Stimulated activated CD4-positive, alpha-beta T cell treated with anti-CD3 and anti-CD28 coated beads, Interleukin-2, amount 100 ng/mL, for 48 hours (primary cell): Measurements from ENCODE around the gene MASP1.
"Not testable (repeated sequence)": the region's sequence is repeated elsewhere in the genome, so short reads cannot be mapped to it uniquely, and the experiment has no call there.

Source experiments
- DNase-seq, 2 donors: peaks; one replicate each; pipeline ENCODE4 v3.0.0-alpha.2; 2020

Gene MASP1

GRCh38 chr3:187212705-187213104, 78.8 kb downstream of the MASP1 start:
- DNase-seq, result no peak

- DNase-seq, result no peak
Measured at GRCh38 chr3:187212196-187212545, 79.4 kb downstream of the MASP1 start.

DNA sequence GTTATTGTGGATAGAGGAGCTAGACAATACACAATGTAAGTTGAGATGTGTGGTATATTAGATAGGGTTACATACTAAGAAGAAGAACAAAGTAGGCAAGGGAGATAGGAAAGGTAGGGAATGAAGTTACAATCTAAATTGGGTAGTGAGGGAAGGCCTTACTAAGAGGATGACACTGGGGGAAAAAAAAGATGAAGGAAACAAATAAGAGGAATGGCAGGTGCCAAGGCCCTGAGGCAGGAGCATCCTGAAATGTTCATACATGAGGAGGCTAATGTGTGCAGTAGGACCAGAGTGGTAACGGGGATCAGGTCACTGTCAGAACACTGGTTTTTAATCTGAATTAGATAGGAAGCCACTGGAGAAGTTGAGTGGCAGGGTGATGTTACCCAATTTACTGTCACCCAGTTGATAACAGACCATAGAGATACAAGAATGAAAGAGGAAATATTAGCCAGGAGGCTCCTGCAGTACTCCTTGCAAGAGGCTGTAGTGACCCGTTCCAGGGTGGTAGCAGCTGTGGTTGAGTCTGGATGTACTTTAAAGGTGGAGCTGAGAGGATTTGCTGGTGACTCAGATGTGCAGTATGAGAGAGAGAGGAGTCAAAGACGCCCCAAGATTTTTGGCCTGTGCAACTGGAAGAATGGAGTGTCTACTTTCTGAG, 79.9 kb downstream of the MASP1 start:
- no peak for DNase-seq

- DNase-seq, result no peak
Measured at GRCh38 chr3:187210545-187211327, 80.8 kb downstream of the MASP1 start.

DNA sequence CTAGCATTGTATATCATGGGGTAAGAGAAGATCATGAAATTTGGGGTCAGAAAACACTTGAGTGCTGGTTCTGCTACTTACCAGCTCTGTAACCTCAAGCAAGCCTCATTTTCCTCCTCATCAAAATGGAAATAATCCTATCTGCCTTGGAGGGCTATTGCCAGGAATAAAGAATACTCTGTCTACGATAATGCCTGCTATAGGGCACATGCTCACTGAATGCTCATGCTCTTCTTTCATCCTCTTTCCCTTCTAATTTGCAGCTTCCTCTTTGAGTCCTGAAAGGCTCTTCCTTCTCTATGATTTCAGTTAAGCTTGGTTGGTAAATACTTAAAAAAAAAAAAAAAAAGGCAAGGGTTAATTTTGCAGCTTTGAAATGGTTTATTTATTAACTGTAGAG, 81.4 kb downstream of the MASP1 start:
- DNase-seq, result no peak

DNA sequence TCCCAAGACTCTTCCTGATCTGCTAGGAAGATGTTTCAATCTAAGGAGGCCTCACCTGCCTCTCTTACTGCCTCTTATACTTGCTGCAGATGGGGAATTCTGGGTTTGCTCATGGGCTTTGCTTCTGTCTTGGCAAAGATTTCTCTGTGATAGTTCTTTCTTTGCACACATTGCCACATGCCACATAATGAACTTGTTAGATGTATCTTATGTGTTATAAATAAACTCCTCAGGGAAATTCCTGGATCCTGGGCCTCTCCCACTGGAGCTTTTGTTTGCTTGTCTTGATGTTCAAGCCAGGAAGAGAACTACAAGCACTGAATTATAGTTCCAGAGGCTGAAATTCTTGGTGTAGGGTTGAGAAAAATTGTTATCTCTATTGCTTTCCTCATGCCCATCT, 82.0 kb downstream of the MASP1 start:
- no peak for DNase-seq

GRCh38 chr3:187208159-187208558, 83.4 kb downstream of the MASP1 start:
- DNase-seq, result no peak

DNA sequence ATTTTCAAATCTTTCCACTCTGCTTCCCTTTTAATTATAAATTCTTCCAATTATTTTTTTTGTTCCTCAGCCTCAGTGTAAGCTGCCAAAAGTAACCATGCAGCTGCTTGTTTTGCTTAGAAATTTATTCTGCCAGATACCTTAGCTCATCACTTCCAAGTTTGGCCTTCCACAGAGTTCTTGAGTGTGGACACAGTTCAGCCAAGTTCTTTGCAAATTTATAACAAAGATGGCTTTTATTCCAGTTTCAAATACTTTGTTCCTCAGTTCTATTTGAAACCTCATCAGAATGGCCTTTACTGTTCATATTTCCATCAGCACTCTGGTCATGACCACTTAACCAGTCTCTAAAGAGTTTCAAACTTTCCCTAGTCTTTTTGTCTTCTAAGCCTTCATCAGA, 83.9 kb downstream of the MASP1 start:
- no peak for DNase-seq

DNA sequence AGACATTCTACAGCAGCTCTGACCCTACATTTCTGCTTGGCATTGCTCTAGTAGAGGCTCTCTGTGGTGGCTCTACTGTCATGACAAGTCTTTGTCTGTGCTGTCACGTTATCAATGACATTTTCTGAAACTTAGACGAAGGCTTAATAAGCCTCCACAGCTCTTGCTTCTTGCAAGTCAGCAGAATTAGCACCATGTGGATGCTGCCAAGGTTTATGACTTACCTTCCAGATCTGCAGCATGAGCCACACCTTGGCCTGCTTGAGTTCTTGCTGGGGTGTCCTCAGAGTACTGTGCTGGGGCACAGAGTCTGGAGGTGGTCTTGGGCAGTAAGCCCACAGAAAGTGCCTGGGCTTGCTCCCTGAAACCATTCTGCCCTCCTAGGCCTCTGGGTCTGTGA, 84.5 kb downstream of the MASP1 start:
- DNase-seq, result no peak

DNA sequence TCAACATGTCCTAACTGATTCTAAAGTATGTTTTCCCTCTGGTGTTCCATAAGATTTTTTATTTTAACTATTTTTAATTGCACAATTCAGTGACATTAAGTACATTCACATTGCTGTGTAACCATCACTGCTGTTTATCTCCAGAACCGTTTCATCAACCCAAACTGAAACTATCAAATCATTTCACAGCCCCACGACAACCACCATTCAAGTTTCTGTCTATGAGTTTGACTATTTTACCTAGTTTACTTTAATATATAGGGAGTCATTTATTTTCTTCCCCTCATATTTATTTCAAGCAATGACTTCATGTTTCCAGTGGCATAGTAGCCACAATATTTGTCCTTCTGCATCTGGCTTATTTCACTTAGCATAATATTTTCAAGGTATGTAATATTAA, 85.9 kb downstream of the MASP1 start:
- no peak for DNase-seq

DNA sequence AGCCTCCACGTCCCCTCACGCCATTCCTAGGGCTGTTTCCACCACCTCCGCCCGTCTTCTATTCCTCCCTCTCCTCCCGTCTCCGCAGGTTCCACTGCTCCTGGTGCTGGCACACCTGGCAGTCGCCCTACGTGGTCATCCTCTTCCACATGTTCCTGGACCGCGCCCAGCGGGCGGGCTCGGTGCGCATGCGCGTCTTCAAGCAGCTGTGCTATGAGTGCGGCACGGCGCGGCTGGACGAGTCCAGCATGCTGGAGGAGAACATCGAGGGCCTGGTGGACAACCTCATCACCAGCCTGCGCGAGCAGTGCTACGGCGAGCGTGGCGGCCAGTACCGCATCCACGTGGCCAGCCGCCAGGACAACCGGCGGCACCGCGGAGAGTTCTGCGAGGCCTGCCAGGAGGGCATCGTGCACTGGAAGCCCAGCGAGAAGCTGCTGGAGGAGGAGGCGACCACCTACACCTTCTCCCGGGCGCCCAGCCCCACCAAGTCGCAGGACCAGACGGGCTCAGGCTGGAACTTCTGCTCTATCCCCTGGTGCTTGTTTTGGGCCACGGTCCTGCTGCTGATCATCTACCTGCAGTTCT, 92.0 kb downstream of the MASP1 start:
- not testable (repeated sequence) for DNase-seq

DNA sequence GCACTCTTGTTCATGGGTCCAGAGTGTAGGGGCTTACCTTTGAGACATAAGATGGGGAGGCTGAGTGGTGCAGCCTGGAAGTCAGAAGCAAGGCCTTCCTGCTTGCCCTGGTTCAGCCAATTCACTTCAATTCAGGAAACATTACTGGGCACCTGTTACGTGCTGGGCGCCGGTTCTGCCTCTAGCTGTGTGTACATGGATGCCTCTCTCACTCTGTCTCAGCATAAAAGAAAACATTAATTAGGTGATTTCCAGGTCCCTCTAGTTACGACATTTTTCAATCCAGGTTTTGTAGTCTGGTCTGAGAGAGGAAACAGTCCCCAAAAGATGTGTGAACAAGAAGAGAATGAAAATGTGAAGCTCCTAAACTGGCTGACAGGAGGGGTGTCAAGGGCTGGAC, 93.0 kb downstream of the MASP1 start:
- no peak for DNase-seq

DNA sequence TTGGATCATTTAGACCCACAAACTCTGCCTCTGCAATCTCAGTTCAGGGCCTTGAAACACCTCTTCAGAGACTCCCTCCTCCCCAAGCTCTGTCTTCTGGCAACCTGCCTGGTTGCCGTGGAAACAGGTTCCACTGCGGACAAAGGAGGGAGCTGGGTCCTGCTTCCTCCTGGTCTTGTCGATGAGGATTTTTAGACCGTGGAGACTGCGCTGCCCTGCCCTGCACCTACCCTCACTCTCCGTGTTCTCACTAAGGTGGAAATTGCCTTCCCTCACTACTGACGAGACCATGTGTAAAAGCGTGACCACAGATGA, 94.2 kb downstream of the MASP1 start, which contains the start of gene RTP1:
Gene RTP1, plus strand, starts transcription at position 152 of the 315 bp plus-strand sequence. Its CDS starts 30 bp downstream, at position 182.
- no peak for DNase-seq

DNA sequence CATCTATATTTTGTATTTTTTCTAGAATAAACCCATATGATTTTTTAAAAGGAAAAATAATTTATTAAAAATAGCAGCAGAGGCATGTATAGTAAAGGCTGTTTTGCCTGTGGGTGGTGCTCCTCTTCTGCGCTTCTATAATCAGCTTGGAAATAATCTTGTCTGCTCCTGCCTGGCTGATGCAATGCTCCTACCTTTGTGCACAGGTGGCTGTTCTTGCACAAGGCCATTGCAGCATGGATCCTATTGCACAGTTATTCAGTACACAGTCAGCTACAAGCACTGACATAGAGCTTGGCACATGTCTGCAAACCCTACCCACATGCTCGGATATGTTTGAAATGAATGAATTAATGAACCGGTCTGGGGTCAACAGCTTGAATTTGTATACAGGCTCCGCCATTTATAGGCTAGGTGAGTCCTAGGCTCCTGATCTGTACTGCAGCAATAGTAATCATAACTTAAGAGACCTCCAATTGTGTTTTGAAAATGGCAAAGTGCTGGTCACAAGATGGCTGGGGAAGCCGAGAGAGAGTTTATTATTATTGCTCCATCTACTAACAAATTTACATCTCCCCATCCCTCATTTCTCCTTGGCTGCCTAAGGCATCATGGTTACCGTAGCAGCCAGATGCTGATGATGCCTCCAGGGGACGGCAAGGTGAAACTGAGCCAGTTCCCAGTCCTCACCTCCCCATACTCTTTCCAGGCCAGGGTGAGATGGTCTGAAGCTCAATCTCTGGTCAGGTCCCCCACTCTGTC, 94.8 kb downstream of the MASP1 start:
- DNase-seq, result no peak

DNA sequence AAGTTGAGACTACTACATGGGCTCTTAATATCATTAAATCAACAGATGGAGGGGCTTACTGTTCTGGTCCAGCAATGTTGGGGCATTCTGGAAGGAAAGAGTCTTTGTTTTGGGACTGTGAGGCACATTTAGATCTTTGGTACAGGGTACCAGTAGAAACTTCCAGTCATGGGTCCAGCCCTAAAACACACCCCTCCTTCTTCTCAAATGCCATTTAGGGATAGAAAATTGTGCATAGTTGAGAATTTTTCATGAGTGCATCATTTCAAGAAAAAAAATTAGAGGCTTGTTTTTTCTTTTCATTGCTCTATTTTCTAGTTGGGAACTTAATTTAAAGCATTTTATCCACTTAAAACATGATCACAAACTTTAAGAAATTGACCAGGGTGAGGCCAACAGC, 98.4 kb downstream of the MASP1 start:
- DNase-seq, result no peak

GRCh38 chr3:187191271-187191670, 100.3 kb downstream of the MASP1 start:
- DNase-seq, result no peak

DNA sequence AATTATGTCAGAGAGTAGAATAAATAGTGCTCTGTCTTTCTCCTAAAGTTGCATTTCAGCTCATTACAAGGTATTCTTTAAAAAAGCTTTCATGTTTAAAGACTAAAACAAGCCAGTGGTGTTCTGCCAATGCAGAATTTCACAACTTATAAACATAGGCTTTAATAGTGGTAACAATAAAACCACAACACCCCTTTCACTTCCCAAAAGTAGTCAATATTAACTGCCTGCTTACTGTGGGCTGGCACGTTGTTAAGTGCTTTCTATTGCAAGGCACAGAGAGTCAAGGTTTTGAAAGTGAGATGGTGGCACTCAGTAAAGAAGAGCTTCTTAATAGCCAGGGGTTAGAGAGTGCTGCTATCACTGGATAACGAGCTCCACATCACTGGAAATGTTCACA, 102.6 kb downstream of the MASP1 start:
- no peak for DNase-seq

DNA sequence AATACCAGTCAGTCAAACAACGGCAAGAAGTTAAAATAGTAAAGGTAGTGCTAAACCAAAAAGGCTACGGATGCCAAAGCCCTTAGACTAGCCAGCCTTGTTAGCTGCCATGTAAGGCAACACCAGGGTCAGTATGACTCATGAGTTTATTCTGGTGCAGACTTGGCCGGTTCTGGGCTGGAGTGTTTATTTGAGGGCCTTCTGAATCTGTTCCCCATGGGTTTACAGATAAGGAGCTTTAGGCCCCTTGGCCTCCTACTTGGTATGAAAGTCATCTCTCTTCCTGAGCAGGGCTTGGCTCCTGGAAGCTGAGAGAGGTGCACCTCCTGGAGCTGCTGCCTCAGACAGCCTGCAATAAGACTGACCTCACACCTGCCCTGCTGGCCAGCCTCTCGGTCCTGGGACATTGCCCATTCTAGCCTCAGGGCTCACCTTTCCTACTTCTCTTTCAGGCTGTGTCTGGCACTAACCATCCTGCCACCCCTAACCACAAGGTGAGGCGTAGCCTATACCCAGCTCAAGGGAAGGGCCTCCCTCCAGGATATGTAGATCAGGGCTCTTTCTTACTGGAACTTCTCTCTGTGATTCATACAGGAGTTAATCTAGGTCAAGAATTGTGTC, 104.6 kb downstream of the MASP1 start:
- no peak for DNase-seq

GRCh38 chr3:187186375-187186774, 105.2 kb downstream of the MASP1 start:
- no peak for DNase-seq

DNA sequence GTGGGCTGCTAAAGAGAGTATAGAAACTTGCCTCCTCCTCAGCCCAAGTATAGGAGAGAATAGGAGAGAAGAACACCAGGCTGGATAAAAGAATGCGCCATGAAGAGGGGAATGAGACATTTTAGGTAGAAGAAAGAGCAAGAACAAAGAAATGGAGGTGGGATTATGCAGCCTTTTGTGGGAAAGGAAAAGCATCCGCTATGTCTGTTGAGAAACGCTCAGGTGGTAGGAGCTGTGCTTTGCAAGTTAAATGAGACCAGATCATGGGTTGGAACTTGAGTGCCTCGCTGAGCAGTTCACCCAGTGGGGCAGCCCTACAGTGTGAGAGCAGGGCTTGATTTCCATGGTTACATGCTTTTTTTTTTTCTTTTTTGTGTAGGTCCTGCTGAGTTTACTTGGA, 105.8 kb downstream of the MASP1 start:
- DNase-seq, result no peak
